ENCODE data around the gene RORB. TPM values are rescaled to one million over a fixed set of nuclear protein-coding genes. Genes with fewer than 3 reads are reported as not detected.

Gene RORB
- under 1 TPM in 1 of 2 donors, not detected in 1; 0.05 TPM for total RNA-seq
- under 1 TPM in 1 of 2 donors, not detected in 1; 0.01 TPM for polyA plus RNA-seq

DNA sequence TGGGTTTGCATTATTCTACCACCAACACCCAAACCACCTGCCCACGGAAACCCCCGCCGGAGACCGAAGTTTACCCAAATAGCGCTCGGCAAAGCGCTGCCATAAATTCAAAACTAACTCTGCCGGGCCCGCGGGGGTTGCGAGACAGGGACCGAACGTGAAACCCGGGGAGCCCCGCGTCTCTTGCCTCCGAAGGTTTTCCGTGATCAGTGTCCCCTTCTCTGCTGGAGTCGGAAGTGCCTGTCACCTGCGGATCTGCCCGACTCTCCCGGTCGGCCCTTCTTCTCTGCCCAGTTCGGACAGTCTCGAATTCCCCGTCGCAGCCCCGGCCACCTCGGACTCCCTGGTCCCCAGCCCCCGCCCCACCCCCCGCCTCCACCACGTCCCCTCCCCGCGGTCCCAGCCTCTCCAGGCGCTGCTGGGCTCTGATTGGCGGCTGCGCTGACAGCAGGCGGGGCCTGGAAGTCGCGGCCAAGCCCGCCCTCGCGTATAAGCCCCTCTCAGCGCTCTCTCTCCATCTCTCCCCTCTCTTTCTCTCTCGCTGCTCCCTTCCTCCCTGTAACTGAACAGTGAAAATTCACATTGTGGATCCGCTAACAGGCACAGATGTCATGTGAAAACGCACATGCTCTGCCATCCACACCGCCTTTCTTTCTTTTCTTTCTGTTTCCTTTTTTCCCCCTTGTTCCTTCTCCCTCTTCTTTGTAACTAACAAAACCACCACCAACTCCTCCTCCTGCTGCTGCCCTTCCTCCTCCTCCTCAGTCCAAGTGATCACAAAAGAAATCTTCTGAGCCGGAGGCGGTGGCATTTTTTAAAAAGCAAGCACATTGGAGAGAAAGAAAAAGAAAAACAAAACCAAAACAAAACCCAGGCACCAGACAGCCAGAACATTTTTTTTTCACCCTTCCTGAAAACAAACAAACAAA lies at the start of gene RORB:
TSS of gene RORB (plus strand) at position 517 of the 929 bp plus-strand sequence. CDS start 642 bp downstream, outside the sequence.
- Histone ChIP-seq H3K27ac (ENCODE audit: low read depth in 1 of 2, low read length in 2 of 2) (no peak within 1 kb of the TSS), H3K27me3 (ENCODE audit: control insufficient read depth in 4 of 4, insufficient read depth in 4 of 4, low read length in 3 of 4) (peaks cover 2 to 12% (median 6%) of the 10 kb centered on the region in 4 donors)

More for the DNA sequence above, at the start of gene RORB:
- H3K9me3 ChIP-seq (ENCODE audit: control insufficient read depth in 4 of 4, low read length in 3 of 4) = no peaks in the 10 kb centered on the region
- peak within 1 kb of the TSS; percentile 53 to 95 (median 87) for H3K4me3 ChIP-seq (ENCODE audit: low read depth in 1 of 3, low read length in 3 of 3)
- under 1% methylated on average over 50 of the region's 50 CpGs for WGBS
- TF ChIP-seq NR2F2 (IDR thresholded peaks at IDR 0.05) (no peak), JUND (IDR thresholded peaks at IDR 0.05) (no peak), ZBTB33 (IDR thresholded peaks at IDR 0.05) (no peak), EGR1 (IDR thresholded peaks at IDR 0.05; ENCODE audit: low read depth in 2 of 2) (no peak), YY1 (IDR thresholded peaks at IDR 0.05) (no peak), RXRA (IDR thresholded peaks at IDR 0.05) (no peak), GABPA (IDR thresholded peaks at IDR 0.05 in 1 of 2, conservative IDR thresholded peaks at IDR 0.05 in 1 of 2) (no peak), HNF4G (IDR thresholded peaks at IDR 0.05) (no peak), FOXA2 (IDR thresholded peaks at IDR 0.05) (no peak), FOXA1 (IDR thresholded peaks at IDR 0.05) (no peak), HNF4A (conservative IDR thresholded peaks at IDR 0.05) (no peak), SP1 (IDR thresholded peaks at IDR 0.05) (no peak), RAD21 (IDR thresholded peaks at IDR 0.05) (no peak), TAF1 (conservative IDR thresholded peaks at IDR 0.05) (no peak), ATF3 (IDR thresholded peaks at IDR 0.05) (no peak)
- TF ChIP-seq, protein P1, sequence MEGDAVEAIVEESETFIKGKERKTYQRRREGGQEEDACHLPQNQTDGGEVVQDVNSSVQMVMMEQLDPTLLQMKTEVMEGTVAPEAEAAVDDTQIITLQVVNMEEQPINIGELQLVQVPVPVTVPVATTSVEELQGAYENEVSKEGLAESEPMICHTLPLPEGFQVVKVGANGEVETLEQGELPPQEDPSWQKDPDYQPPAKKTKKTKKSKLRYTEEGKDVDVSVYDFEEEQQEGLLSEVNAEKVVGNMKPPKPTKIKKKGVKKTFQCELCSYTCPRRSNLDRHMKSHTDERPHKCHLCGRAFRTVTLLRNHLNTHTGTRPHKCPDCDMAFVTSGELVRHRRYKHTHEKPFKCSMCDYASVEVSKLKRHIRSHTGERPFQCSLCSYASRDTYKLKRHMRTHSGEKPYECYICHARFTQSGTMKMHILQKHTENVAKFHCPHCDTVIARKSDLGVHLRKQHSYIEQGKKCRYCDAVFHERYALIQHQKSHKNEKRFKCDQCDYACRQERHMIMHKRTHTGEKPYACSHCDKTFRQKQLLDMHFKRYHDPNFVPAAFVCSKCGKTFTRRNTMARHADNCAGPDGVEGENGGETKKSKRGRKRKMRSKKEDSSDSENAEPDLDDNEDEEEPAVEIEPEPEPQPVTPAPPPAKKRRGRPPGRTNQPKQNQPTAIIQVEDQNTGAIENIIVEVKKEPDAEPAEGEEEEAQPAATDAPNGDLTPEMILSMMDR (IDR thresholded peaks at IDR 0.05; ENCODE audit: low read depth, low read length, missing input control) = no peak
- TF ChIP-seq, protein P2, sequence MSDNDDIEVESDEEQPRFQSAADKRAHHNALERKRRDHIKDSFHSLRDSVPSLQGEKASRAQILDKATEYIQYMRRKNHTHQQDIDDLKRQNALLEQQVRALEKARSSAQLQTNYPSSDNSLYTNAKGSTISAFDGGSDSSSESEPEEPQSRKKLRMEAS (IDR thresholded peaks at IDR 0.05) = no peak
- TF ChIP-seq, protein P3, sequence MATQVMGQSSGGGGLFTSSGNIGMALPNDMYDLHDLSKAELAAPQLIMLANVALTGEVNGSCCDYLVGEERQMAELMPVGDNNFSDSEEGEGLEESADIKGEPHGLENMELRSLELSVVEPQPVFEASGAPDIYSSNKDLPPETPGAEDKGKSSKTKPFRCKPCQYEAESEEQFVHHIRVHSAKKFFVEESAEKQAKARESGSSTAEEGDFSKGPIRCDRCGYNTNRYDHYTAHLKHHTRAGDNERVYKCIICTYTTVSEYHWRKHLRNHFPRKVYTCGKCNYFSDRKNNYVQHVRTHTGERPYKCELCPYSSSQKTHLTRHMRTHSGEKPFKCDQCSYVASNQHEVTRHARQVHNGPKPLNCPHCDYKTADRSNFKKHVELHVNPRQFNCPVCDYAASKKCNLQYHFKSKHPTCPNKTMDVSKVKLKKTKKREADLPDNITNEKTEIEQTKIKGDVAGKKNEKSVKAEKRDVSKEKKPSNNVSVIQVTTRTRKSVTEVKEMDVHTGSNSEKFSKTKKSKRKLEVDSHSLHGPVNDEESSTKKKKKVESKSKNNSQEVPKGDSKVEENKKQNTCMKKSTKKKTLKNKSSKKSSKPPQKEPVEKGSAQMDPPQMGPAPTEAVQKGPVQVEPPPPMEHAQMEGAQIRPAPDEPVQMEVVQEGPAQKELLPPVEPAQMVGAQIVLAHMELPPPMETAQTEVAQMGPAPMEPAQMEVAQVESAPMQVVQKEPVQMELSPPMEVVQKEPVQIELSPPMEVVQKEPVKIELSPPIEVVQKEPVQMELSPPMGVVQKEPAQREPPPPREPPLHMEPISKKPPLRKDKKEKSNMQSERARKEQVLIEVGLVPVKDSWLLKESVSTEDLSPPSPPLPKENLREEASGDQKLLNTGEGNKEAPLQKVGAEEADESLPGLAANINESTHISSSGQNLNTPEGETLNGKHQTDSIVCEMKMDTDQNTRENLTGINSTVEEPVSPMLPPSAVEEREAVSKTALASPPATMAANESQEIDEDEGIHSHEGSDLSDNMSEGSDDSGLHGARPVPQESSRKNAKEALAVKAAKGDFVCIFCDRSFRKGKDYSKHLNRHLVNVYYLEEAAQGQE (IDR thresholded peaks at IDR 0.05) = no peak
- no peak for DNase-seq (ENCODE audit: low spot score)
- H3K9ac ChIP-seq (ENCODE audit: low read depth in 1 of 2, low read length in 2 of 2) = no peak within 1 kb of the TSS
- no peaks in the 10 kb centered on the region for H3K36me3 ChIP-seq (ENCODE audit: control insufficient read depth in 4 of 4, insufficient read depth in 3 of 4, low read depth in 1 of 4, low read length in 3 of 4)
- peaks cover 10 to 43% (median 39%) of the 10 kb centered on the region in 4 donors for H3K4me1 ChIP-seq (ENCODE audit: control insufficient read depth in 4 of 4, insufficient read depth in 4 of 4, low read length in 3 of 4)

Measured in liver (tissue), 9 donors.